ENCODE measurements around the gene ELOVL5. TPM values are rescaled to one million over a fixed set of nuclear protein-coding genes. Genes with fewer than 3 reads are reported as not detected.

ELOVL5 gene
- total and polyA plus RNA-seq, 2 donors (not counting 1 experiment from before 2014, with no cell fraction given) = 128 to 144 TPM

GRCh38 chr6:53382421-53382820, 33.7 kb upstream of the ELOVL5 start:
- Histone ChIP-seq H3K27me3 (replicated peaks in 1 of 4; ENCODE audit: control extremely low read depth in 1 of 4, control insufficient read depth in 3 of 4, insufficient read depth in 4 of 4, low read length in 3 of 4) (peaks cover 0 to 3% (median 1%) of the 10 kb centered on the region in 4 experiments), H3K36me3 (replicated peaks in 1 of 2; ENCODE audit: control extremely low read depth in 1 of 2, control insufficient read depth in 1 of 2, extremely low read depth in 1 of 2, insufficient read depth in 2 of 2, low read length in 1 of 2) (no peaks in the 10 kb centered on the region), H4K20me1 (ENCODE audit: control insufficient read depth, insufficient read depth, low read length, poor library complexity, severe bottlenecking) (no peaks in the 10 kb centered on the region), H3K9me3 (ENCODE audit: control extremely low read depth in 1 of 3, control insufficient read depth in 2 of 3, insufficient read depth in 1 of 3, low read length in 2 of 3) (peaks cover 0 to 4% (median 0%) of the 10 kb centered on the region in 3 donors), H3K4me2 (replicated peaks; ENCODE audit: low read depth, low read length, poor library complexity, severe bottlenecking) (no peak overlapping the region), H3K4me1 (ENCODE audit: control insufficient read depth in 2 of 2, insufficient read depth in 2 of 2, low read length in 2 of 2) (no peaks in the 10 kb centered on the region), H3K27ac (ENCODE audit: low read length in 2 of 2) (no peak overlapping the region), H3K4me3 (ENCODE audit: control extremely low read depth in 1 of 5, extremely low read depth in 1 of 5, insufficient read depth in 1 of 5, low read depth in 2 of 5, low read length in 4 of 5) (no peak overlapping the region), H2AFZ (ENCODE audit: insufficient read depth, low read depth, low read length, poor library complexity, severe bottlenecking) (no peak overlapping the region), H3K9ac (ENCODE audit: low read length) (no peak overlapping the region), H3K79me2 (ENCODE audit: control insufficient read depth, insufficient read depth, low read length) (no peaks in the 10 kb centered on the region)
- TF ChIP-seq CTCF (IDR thresholded peaks at IDR 0.05) (no peak), EZH2 (IDR thresholded peaks at IDR 0.05; ENCODE audit: borderline replicate concordance, insufficient read depth, low read depth, low read length, poor library complexity, severe bottlenecking) (no peak)
- Mint-ChIP-seq H3K4me3 (no peak overlapping the region), H3K4me1 (no peaks in the 10 kb centered on the region), H3K9me3 (ENCODE audit: insufficient read depth) (no peaks in the 10 kb centered on the region), H3K27me3 (no peaks in the 10 kb centered on the region), H3K27ac (no peak overlapping the region)
- 87% methylated on average over 3 of the region's 5 CpGs for WGBS (ENCODE audit: insufficient coverage)
- DNase-seq (no peak), ATAC-seq (ENCODE audit: low read depth) (no peak)
- intact Hi-C loops (cut with micrococcal nuclease) = no loop called here
- ChIA-PET CTCF (no interaction called here), POLR2A (no interaction called here)

DNA sequence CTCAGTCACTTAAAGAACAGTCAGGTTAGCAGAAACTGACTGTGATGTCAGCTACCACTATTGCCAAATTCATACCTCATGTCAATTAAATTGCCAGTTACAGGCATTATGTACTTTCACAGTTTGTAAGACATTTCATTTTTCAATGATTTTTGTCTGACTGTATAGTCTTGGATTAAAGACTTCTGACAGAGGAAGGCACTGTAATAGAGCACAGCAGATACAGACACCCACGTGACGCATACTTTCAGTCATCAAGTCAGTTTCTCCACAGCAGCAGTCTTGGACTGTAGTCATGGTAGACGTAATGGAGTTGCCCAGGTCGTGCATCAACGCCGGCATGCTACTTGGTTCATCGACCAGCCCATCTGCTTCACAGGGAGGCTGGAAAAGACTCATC, 29.5 kb upstream of the ELOVL5 start:
- WGBS (ENCODE audit: insufficient coverage) = 94% methylated on average over 6 of the region's 7 CpGs
- no peaks in the 10 kb centered on the region for H3K9me3 Mint-ChIP-seq (ENCODE audit: insufficient read depth)
- no peak for TF ChIP-seq EZH2 (IDR thresholded peaks at IDR 0.05; ENCODE audit: borderline replicate concordance, insufficient read depth, low read depth, low read length, poor library complexity, severe bottlenecking)
- TF ChIP-seq CTCF (IDR thresholded peaks at IDR 0.05) = no peak
- intact Hi-C loops (cut with micrococcal nuclease) = no loop called here
- no peak overlapping the region for H3K4me3 Mint-ChIP-seq
- ATAC-seq (ENCODE audit: low read depth) (no peak), DNase-seq (no peak)
- Histone ChIP-seq H3K4me2 (replicated peaks; ENCODE audit: low read depth, low read length, poor library complexity, severe bottlenecking) (no peak overlapping the region), H4K20me1 (ENCODE audit: control insufficient read depth, insufficient read depth, low read length, poor library complexity, severe bottlenecking) (no peaks in the 10 kb centered on the region), H3K9ac (ENCODE audit: low read length) (no peak overlapping the region), H3K9me3 (ENCODE audit: control extremely low read depth in 1 of 3, control insufficient read depth in 2 of 3, insufficient read depth in 1 of 3, low read length in 2 of 3) (peaks cover 0 to 4% (median 0%) of the 10 kb centered on the region in 3 donors), H3K36me3 (replicated peaks in 1 of 2; ENCODE audit: control extremely low read depth in 1 of 2, control insufficient read depth in 1 of 2, extremely low read depth in 1 of 2, insufficient read depth in 2 of 2, low read length in 1 of 2) (no peaks in the 10 kb centered on the region), H2AFZ (ENCODE audit: insufficient read depth, low read depth, low read length, poor library complexity, severe bottlenecking) (no peak overlapping the region), H3K79me2 (ENCODE audit: control insufficient read depth, insufficient read depth, low read length) (no peaks in the 10 kb centered on the region), H3K27ac (ENCODE audit: low read length in 2 of 2) (no peak overlapping the region), H3K4me1 (ENCODE audit: control insufficient read depth in 2 of 2, insufficient read depth in 2 of 2, low read length in 2 of 2) (no peaks in the 10 kb centered on the region), H3K4me3 (ENCODE audit: control extremely low read depth in 1 of 5, extremely low read depth in 1 of 5, insufficient read depth in 1 of 5, low read depth in 2 of 5, low read length in 4 of 5) (no peak overlapping the region), H3K27me3 (replicated peaks in 1 of 4; ENCODE audit: control extremely low read depth in 1 of 4, control insufficient read depth in 3 of 4, insufficient read depth in 4 of 4, low read length in 3 of 4) (peaks cover 0 to 3% (median 1%) of the 10 kb centered on the region in 4 experiments)
- H3K4me1 Mint-ChIP-seq = no peaks in the 10 kb centered on the region
- H3K27ac Mint-ChIP-seq = no peak overlapping the region
- H3K27me3 Mint-ChIP-seq = no peaks in the 10 kb centered on the region
- CTCF ChIA-PET = no interaction called here
- POLR2A ChIA-PET = no interaction called here
